Embryonic facial prominence (tissue), 1 donor: ENCODE data around the gene INAFM2.

Source experiments
- DNase-seq: peaks from one replicate; pipeline ENCODE4 v3.0.0-alpha.2; 2016; ENCODE audit errors: extremely low spot score

The INAFM2 gene

GRCh38 chr15:40287968-40288367 is 35.5 kb upstream of the INAFM2 start:
- no peak for DNase-seq

GRCh38 chr15:40289140-40289775 is 34.2 kb upstream of the INAFM2 start:
- DNase-seq: no peak

- DNase-seq: no peak
Observed at GRCh38 chr15:40290545-40290917, 33.0 kb upstream of the INAFM2 start.

DNA sequence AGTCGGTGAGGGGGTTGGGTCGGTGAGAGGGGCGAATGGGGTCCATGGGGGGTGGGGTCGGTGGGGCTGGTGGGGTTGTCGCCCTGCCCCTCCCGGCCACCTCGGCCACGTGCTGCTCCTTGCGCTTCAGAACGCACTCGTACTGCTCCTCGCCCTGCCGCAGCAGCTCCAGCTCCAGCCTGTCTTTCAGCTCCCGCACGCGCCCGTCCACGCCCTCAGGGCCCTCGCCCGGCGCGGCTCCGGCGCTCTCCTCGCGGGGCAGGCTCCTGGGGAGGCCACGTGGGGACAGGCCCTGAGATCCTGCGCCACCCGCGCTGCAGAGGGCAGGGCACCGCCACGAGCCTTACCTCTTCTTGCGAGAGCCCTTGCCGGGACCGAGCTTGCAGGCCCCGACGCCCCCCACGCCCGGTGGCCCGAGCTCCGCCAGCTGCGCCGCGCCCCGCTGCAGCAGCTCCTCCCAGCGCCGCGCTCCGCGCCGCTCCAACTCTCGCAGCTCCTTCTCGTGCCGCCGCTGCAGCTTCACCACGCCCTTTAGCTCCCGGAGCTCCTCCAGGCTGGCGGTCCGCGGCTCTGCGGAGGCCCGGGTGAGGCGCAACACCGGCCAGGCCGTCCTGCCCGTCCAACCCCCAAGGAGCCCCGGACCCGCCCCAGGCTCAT is 32.4 kb upstream of the INAFM2 start:
- no peak for DNase-seq

GRCh38 chr15:40292246-40292645 is 31.2 kb upstream of the INAFM2 start:
- DNase-seq: no peak

- DNase-seq: no peak
Observed at GRCh38 chr15:40293006-40293405, 30.5 kb upstream of the INAFM2 start.

DNA sequence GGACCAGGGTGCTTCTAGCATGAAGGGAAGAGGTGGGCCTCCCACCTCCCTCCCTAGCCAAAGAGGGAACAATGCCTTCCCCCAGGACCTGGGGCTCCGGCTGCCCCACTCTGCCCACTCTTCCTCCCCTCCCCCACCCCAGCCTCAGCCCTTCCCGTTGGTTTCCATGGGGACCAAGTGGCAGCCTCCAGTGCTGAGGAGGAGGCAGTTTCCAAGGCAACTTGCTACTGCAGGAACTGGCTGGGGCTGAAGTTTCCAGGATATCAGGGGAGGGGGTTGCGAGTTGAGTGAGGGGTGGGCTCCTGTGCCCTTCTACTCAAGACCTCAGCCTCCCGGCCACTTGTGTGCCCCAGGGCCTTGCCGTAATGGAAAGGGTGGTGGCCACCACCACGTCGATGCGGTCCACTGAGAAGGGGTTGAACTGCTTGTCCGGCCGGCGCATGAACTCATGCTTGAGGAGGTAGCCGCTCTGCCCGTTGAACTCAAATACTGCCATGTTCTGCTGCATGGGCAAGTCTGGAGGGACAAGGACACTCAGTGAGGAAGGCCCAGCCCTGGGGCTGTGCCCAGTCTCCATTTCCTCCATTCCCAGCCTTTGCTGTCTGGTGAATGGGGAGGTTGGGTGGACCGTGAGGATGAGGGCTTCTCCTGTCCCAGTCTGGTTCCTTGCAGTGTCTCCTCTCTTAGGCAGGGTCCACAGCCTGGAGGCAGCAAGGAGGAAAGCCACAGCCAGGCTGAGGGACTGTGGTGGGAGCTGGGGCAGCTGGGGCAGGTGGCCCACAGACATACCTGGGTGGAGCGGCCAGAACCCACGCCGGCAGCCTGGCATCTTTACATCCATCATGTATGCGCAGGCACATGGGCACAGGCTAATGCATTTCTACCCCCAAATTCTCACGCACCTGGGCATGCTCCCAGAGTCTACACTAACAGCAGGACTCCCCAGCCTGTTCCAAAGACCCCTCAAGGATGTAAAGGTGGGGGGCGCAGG is 29.3 kb upstream of the INAFM2 start:
- no peak for DNase-seq

DNA sequence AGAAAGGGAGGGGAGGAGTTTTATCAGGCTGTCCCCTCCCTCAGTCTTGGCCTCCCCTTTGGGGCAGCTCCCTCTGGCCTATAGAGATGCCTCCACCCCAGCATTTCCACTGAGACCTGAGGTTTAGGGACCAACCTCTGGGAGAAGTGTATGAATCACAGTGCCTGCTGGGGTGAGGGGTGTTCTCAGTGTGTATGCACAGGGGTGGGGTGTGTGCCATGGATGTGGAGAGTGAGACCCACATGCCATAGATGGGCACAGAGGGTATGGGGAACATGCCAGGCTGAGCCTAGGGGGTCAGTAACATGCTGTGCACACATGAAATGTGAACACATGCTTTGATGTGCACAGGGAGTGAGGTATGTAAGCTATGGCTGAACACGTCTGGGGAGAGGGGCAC is 28.2 kb upstream of the INAFM2 start:
- DNase-seq: no peak

DNA sequence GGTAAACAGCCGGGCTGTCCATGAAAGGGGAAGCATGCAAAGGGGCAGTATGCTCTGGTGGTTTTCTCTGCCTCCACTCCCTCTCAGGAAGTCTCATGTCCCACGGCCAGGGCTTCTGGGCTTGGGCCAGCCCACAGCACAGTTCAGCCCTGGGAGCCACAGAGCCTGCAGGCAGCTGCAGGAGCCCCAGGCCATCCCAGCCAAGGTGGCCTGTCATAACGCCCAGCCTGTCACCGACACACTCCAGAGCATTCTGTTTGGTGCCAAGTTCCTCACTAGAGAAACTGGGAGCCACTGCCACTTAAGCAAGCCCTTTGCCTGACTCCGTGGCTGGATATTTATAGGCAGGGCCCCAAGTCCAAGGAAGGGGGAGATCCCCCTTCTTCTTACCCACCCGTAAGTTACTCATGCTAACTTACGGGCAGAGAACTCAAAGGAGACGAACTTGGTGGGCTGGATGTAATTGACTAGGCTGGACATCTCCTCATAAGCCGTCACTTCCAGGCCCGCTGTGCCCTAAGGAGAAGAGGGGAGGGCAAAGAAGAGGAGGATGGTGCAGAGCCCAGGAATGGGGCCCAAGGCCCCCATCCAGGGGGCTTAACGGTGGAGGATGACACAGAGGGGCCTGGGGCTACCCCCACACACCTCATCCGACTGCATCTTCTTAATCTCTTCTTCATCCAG is 27.5 kb upstream of the INAFM2 start:
- no peak for DNase-seq

- DNase-seq: no peak
Observed at GRCh38 chr15:40296561-40297230, 26.8 kb upstream of the INAFM2 start.

GRCh38 chr15:40297356-40297755 is 26.1 kb upstream of the INAFM2 start:
- no peak for DNase-seq

DNA sequence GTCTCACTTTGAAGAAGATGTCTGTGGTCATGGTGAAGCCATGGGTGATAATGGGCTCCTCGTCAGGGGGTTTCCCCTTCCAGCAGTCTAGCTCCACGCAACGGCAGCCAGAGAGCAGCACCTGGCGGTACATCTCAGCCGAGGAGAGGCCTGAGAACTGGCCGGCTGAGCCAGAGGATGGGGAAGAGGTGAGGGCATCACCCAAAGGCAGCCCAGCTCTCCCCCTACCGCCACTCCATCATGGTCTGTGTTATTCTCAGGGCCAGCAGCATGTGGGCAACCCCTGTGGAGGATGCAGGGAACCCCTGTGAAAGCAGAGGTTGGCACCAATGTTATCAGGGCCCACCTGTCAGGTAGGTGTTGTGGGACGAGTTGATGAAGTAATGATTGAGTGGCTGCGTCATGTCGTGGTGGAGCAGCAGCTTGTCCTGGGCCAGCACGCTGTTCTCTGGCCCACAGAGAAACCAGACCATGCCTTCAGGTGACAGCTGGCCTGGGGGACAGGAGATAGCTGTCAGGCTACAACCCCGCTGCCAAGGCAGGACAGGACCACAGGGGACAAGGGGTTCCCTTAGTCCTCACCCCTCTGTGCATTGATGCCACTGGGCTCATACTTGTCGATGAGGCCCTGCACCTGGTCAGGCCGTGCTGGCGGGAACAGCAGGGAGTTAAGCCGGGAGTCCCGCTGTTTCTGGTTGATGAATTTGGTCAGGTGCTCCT is 25.1 kb upstream of the INAFM2 start:
- no peak for DNase-seq

GRCh38 chr15:40300367-40300766 is 23.1 kb upstream of the INAFM2 start:
- DNase-seq: no peak

- DNase-seq: no peak
Observed at GRCh38 chr15:40300771-40301170, 22.7 kb upstream of the INAFM2 start.

DNA sequence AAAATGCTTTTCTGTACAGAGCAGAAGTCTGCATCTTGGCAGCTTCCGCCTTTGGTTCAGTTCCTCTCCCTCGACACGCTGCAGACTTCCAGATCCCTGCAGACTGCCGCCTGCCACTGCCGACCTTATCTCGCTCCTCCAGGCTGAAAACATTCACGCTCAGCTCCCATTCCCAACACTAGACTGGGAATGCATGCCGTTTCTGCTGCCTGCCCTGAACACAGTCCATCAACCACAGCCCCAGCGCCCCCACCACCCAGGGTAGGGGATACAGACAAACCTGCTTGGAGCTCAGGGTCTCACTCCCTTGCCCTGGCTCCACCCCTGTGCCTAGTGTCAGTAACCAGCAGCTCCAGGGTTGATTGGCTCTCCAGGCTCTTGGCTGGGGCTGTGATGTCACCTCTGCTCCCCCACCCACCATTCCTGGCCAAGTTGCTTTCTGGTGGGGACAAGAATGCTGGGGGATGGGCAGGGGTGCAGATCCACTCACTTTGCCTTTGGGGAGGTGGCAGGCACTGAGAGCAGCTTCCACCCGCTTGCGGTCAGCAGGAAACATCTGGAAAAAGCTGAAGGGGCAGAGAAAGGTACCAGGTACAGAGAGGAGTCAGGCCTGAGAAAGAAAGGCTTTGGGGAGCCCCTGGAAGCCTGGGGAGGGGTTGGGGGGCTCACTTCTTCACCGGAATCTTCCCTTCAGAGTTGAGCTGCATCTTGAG is 21.9 kb upstream of the INAFM2 start:
- no peak for DNase-seq

DNA sequence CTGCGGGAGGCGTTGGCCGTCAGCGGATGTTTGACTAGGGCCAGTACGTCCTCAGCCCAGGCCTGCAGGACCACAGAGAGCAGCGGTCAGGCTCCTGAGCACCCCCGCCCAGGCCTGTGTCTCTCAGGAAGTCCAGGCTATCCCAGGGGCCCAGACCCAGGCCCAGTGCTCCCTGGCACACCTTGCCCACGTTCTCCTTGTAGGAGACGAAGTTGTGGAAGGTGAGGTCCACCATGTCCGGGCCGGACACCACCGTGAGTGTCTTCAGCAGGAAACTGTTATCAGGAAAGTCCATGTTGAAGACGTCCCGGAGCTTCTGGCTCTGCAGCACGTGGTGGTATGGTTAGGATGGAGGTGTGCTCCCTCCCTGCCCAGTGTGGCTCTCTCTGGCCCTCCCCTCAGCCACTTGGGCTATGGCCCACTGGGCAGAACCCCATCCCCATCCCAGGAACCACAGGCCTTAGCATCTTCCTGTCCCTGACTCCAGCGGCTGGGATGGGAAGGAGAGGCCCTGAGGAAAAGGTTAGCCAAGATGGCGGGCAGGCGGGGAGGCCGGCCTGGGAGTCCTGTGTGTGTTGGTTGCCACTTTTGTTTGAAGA is 21.1 kb upstream of the INAFM2 start:
- no peak for DNase-seq

GRCh38 chr15:40302981-40303380 is 20.5 kb upstream of the INAFM2 start:
- DNase-seq: no peak

DNA sequence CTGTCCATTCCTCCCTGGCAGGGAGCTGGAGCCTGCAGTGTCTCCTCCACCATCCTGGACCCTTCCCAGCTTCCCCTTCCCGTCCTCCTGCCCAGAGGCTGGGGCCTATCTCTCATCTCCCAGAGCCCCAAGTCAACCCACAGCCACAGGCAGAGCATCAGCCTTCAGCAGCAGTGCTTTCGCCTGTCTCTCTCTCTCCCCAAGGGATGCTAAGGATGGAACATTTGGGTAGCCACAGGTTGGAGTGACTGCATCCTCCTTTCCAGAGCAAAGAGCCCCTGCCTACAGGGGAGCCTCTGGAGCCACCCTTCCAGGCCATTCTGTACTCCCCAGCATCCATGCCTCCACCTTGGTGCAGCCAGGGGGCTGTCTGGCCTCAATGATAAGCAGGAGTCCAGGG is 19.9 kb upstream of the INAFM2 start:
- DNase-seq: no peak

- DNase-seq: no peak
Observed at GRCh38 chr15:40305281-40305680, 18.2 kb upstream of the INAFM2 start.

DNA sequence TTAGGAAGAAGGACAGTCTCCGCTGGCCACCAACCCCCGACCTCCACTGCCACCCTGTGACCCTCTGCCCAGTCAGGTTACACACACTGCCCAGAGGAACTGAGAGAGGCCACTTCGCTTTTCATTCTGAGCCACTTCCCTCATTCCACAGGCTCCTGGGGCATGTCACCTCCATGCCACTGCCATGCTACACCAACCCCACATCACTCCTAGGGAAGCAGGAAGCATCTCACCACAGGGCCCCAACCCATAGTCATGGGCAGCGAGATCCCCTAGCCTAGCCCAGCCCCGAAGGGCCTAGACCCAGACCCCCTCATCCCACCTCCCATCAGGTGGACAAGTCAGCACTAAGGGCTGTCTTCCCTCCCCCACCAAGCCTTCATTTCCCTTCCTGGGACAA is 17.1 kb upstream of the INAFM2 start:
- no peak for DNase-seq
